GM23338 (cell line): ENCODE measurements around the gene YIPF6. TPM values are rescaled to one million over a fixed set of nuclear protein-coding genes. Genes with fewer than 3 reads are reported as not detected.

Experiments used
- ATAC-seq: fragments of 200-7000 bp; cut with Tn5 transposase; 3 replicates; pipeline ENCODE4 v1.9.1; 2020
- DNase-seq: peaks from one replicate; pipeline ENCODE4 v3.0.0-alpha.2; 2015; ENCODE audit warnings: low spot score
- H2AFZ ChIP-seq: fragments of 200-600 bp; sonication (generic); 2 replicates; pipeline ENCODE4 v1.8.0; 2016; ENCODE audit warnings: antibody characterized with exemption, mild to moderate bottlenecking, moderate library complexity
- H3F3A ChIP-seq: fragments of 200-600 bp; sonication (generic); replicated peaks from 2 replicates; pipeline ENCODE4 v1.8.0; 2017; ENCODE audit warnings: antibody characterized with exemption, mixed run types, low read depth
- H3K27ac ChIP-seq: fragments of 200-600 bp; sonication (generic); 2 replicates; pipeline ENCODE4 v1.6.1; 2016; ENCODE audit warnings: low read depth
- H3K27me3 ChIP-seq: fragments of 200-600 bp; sonication (generic); 2 replicates; pipeline ENCODE4 v1.8.0; 2016; ENCODE audit warnings: mild to moderate bottlenecking, mixed run types, moderate library complexity; ENCODE audit not compliant: insufficient read depth
- H3K36me3 ChIP-seq: fragments of 200-600 bp; sonication (generic); 2 replicates; pipeline ENCODE4 v1.8.0; 2016; ENCODE audit warnings: mild to moderate bottlenecking; ENCODE audit not compliant: insufficient read depth
- H3K4me1 ChIP-seq: fragments of 200-600 bp; sonication (generic); 2 replicates; pipeline ENCODE4 v1.8.0; 2016; ENCODE audit warnings: mild to moderate bottlenecking, moderate library complexity; ENCODE audit not compliant: insufficient read depth
- H3K4me2 ChIP-seq: fragments of 200-600 bp; sonication (generic); 2 replicates; pipeline ENCODE4 v1.7.1; 2017; ENCODE audit warnings: mixed run types
- H3K4me3 ChIP-seq: fragments of 200-600 bp; sonication (generic); 2 replicates; pipeline ENCODE4 v1.6.1; 2016; ENCODE audit warnings: mixed run types
- H3K79me2 ChIP-seq: fragments of 200-600 bp; sonication (generic); replicated peaks from 2 replicates; pipeline ENCODE4 v1.8.0; 2017; ENCODE audit warnings: mild to moderate bottlenecking; ENCODE audit not compliant: insufficient read depth
- H3K9me2 ChIP-seq: fragments of 200-600 bp; sonication (generic); 2 replicates; pipeline ENCODE4 v1.8.0; 2017; ENCODE audit not compliant: insufficient read depth
- H4K20me1 ChIP-seq: fragments of 200-600 bp; sonication (generic); replicated peaks from 2 replicates; pipeline ENCODE4 v1.8.0; 2017; ENCODE audit warnings: mild to moderate bottlenecking; ENCODE audit not compliant: insufficient read depth
- H3K27ac Mint-ChIP-seq: 2 replicates; pipeline ENCODE4 v1.8.0; 2020; ENCODE audit warnings: inconsistent platforms, mild to moderate bottlenecking, moderate library complexity, mixed read lengths
- H3K27me3 Mint-ChIP-seq: 3 replicates; pipeline ENCODE4 v1.8.0; 2022; ENCODE audit warnings: low read depth, mild to moderate bottlenecking, moderate library complexity, mixed read lengths, inconsistent platforms; ENCODE audit not compliant: insufficient read depth, poor library complexity
- H3K36me3 Mint-ChIP-seq: 3 replicates; pipeline ENCODE4 v1.8.0; 2021; ENCODE audit warnings: low read depth, mild to moderate bottlenecking, inconsistent platforms, moderate library complexity, mixed read lengths
- H3K4me1 Mint-ChIP-seq: 3 replicates; pipeline ENCODE4 v1.8.0; 2020; ENCODE audit warnings: mild to moderate bottlenecking, inconsistent platforms, mixed read lengths
- H3K4me3 Mint-ChIP-seq: 3 replicates; pipeline ENCODE4 v1.8.0; 2021; ENCODE audit warnings: moderate library complexity, mild to moderate bottlenecking, inconsistent platforms, mixed read lengths
- H3K9me3 Mint-ChIP-seq: 3 replicates; pipeline ENCODE4 v1.8.0; 2020; ENCODE audit warnings: moderate library complexity, mild to moderate bottlenecking, inconsistent platforms, mixed read lengths
- CREB1 ChIP-seq: fragments of 250-450 bp; sonication (Bioruptor Pico); IDR thresholded peaks from 2 replicates; pipeline ENCODE4 v1.5.0; 2020; ENCODE audit warnings: low read depth, mild to moderate bottlenecking, moderate library complexity
- CTCF ChIP-seq, 2 experiments: fragments of 200-600 bp in 1 of 2; sonication (generic) in 1 of 2; conservative IDR thresholded peaks; 2 replicates each; pipeline versions ENCODE4 v1.5.1 to v1.6.1; 2016 to 2017; ENCODE audit warnings: antibody characterized with exemption in 2 of 2, low read depth in 2 of 2, mild to moderate bottlenecking in 2 of 2, moderate library complexity in 1 of 2
- ETS1 ChIP-seq: IDR thresholded peaks from 2 replicates; pipeline ENCODE4 v1.6.1; 2016; ENCODE audit warnings: antibody characterized with exemption
- EZH2 ChIP-seq: fragments of 200-600 bp; sonication (generic); IDR thresholded peaks from one replicate; pipeline ENCODE4 v1.8.0; 2017; ENCODE audit warnings: antibody characterized with exemption, mild to moderate bottlenecking, low read depth; ENCODE audit not compliant: unreplicated experiment
- EZH2phosphoT487 ChIP-seq: fragments of 200-600 bp; sonication (generic); IDR thresholded peaks from one replicate; pipeline ENCODE4 v1.8.1; 2018; ENCODE audit warnings: antibody characterized with exemption; ENCODE audit not compliant: unreplicated experiment
- JUNB ChIP-seq: IDR thresholded peaks from one replicate; pipeline ENCODE4 v1.6.1; 2016; ENCODE audit warnings: antibody characterized with exemption; ENCODE audit not compliant: unreplicated experiment
- NANOG ChIP-seq: IDR thresholded peaks from 2 replicates; pipeline ENCODE4 v1.6.1; 2016; ENCODE audit warnings: antibody characterized with exemption, borderline replicate concordance
- POLR2AphosphoS5 ChIP-seq: IDR thresholded peaks from 2 replicates; pipeline ENCODE4 v1.6.1; 2016; ENCODE audit warnings: antibody characterized with exemption, low read depth
- REST ChIP-seq: IDR thresholded peaks from one replicate; pipeline ENCODE4 v1.6.1; 2018; ENCODE audit warnings: antibody characterized with exemption; ENCODE audit not compliant: unreplicated experiment
- STAT1 ChIP-seq: IDR thresholded peaks from one replicate; pipeline ENCODE4 v1.6.1; 2016; ENCODE audit warnings: antibody characterized with exemption; ENCODE audit not compliant: unreplicated experiment
- ZNF114 ChIP-seq: fragments of 250-450 bp; sonication (Bioruptor Pico); IDR thresholded peaks from 2 replicates; pipeline ENCODE4 v1.5.0; 2020; ENCODE audit warnings: mild to moderate bottlenecking, moderate library complexity
- ZNF331 ChIP-seq: fragments of 250-450 bp; sonication (Bioruptor Pico); IDR thresholded peaks from 2 replicates; pipeline ENCODE4 v1.5.0; 2020; ENCODE audit warnings: low read depth, mild to moderate bottlenecking, moderate library complexity
- ZNF462 ChIP-seq: fragments of 250-450 bp; sonication (Bioruptor Pico); IDR thresholded peaks from 2 replicates; pipeline ENCODE4 v1.5.0; 2020; ENCODE audit warnings: mild to moderate bottlenecking, moderate library complexity
- polyA plus RNA-seq: library from polyadenylated mRNA; unstranded; fragments of >200 nt; fragmentation: Nextera tagmentation; extraction: Ambion mirVana; gene quantifications from 2 replicates; pipeline ENCODE4 v1.2.1, GENCODE V29; 2016
- total RNA-seq: library from RNA; depleted of rRNA; stranded (reverse); fragments of >200 nt; shearing (Covaris generic); gene quantifications from 2 replicates; pipeline ENCODE4 v1.2.3, GENCODE V29; 2014

YIPF6 gene
- total and polyA plus RNA-seq, 2 experiments from 2014 or later = 37.1 to 40.5 TPM

- ATAC-seq = no peak
- no peaks in the 10 kb centered on the region for H3K9me3 Mint-ChIP-seq
Measured at GRCh38 chrX:68455151-68455510, 43.7 kb upstream of the YIPF6 start.

More at GRCh38 chrX:68455151-68455510, 43.7 kb upstream of the YIPF6 start:
- no peaks in the 10 kb centered on the region for H3K79me2 ChIP-seq
- H3K9me2 ChIP-seq = no peaks in the 10 kb centered on the region
- no peak overlapping the region for H3K4me3 ChIP-seq
- no peaks in the 10 kb centered on the region for H3K27me3 ChIP-seq
- no peak for DNase-seq
- no peaks in the 10 kb centered on the region for H3K4me1 ChIP-seq
- no peak overlapping the region for H3K4me2 ChIP-seq
- Mint-ChIP-seq H3K36me3 (no peaks in the 10 kb centered on the region), H3K4me1 (no peaks in the 10 kb centered on the region), H3K27me3 (no peaks in the 10 kb centered on the region), H3K27ac (no peak overlapping the region), H3K4me3 (no peak overlapping the region)
- no peaks in the 10 kb centered on the region for H3K36me3 ChIP-seq
- H3F3A ChIP-seq = no peaks in the 10 kb centered on the region
- no peak overlapping the region for H2AFZ ChIP-seq
- no peak overlapping the region for H3K27ac ChIP-seq
- TF ChIP-seq CREB1 (CRISPR knock-in tag) = no peak
- TF ChIP-seq JUNB = no peak
- no peak for TF ChIP-seq ZNF331
- TF ChIP-seq EZH2 = no peak
- no peak for TF ChIP-seq ZNF114 (CRISPR knock-in tag)
- no peak for TF ChIP-seq NANOG
- no peak for TF ChIP-seq ETS1
- TF ChIP-seq CTCF (conservative IDR thresholded peaks at IDR 0.05; ENCODE audit: low read depth in 2 of 2) = no peak
- no peak for TF ChIP-seq POLR2AphosphoS5
- no peak for TF ChIP-seq REST
- no peak for TF ChIP-seq STAT1
- no peak for TF ChIP-seq ZNF462 (CRISPR knock-in tag)
- TF ChIP-seq EZH2phosphoT487 = no peak
- no peaks in the 10 kb centered on the region for H4K20me1 ChIP-seq
